Activated naive CD8-positive, alpha-beta T cell treated with anti-CD3 and anti-CD28 coated beads, Interleukin-2, amount 50 U/mL, for 24 hours (primary cell): ENCODE results near the gene CCL23.
A peak's percentile ranks its signal among the peaks of the same experiment; 100 is the strongest.
"Not testable (repeated sequence)": the region's sequence is repeated elsewhere in the genome, so short reads cannot be mapped to it uniquely, and the experiment has no call there.

Experiments
- ATAC-seq: fragments of 150-1000 bp; cut with Tn5 transposase; one replicate; pipeline ENCODE4 v1.10.0; 2021
- DNase-seq: peaks from one replicate; pipeline ENCODE4 v3.0.0; 2021
- H3K27ac Mint-ChIP-seq: one replicate; pipeline ENCODE4 v1.8.0; 2021; ENCODE audit warnings: mild to moderate bottlenecking, mixed read lengths
- H3K27me3 Mint-ChIP-seq: one replicate; pipeline ENCODE4 v1.8.0; 2021; ENCODE audit warnings: mixed read lengths
- H3K36me3 Mint-ChIP-seq: one replicate; pipeline ENCODE4 v1.8.0; 2021; ENCODE audit warnings: low read depth, mixed read lengths
- H3K4me1 Mint-ChIP-seq: one replicate; pipeline ENCODE4 v1.8.0; 2021; ENCODE audit warnings: mixed read lengths
- H3K4me3 Mint-ChIP-seq: one replicate; pipeline ENCODE4 v1.8.0; 2021; ENCODE audit warnings: mild to moderate bottlenecking, moderate library complexity, mixed read lengths
- H3K9me3 Mint-ChIP-seq: one replicate; pipeline ENCODE4 v1.8.0; 2021; ENCODE audit warnings: mixed read lengths

The CCL23 gene

GRCh38 chr17:35995346-35995745 lies 22.4 kb downstream of the CCL23 start:
- H3K9me3 Mint-ChIP-seq, ATAC-seq, H3K27ac Mint-ChIP-seq, DNase-seq, H3K36me3 Mint-ChIP-seq, H3K4me1 Mint-ChIP-seq, H3K4me3 Mint-ChIP-seq: not testable (repeated sequence)
- H3K27me3 Mint-ChIP-seq = peaks cover 11% of the 10 kb centered on the region

GRCh38 chr17:35991075-35991474 lies 26.7 kb downstream of the CCL23 start:
- H3K4me3 Mint-ChIP-seq = no peak overlapping the region
- ATAC-seq (no peak), DNase-seq (no peak)
- no peaks in the 10 kb centered on the region for H3K4me1 Mint-ChIP-seq
- no peaks in the 10 kb centered on the region for H3K36me3 Mint-ChIP-seq
- peaks cover 11% of the 10 kb centered on the region for H3K27me3 Mint-ChIP-seq
- H3K27ac Mint-ChIP-seq = no peak overlapping the region
- peaks cover 10% of the 10 kb centered on the region for H3K9me3 Mint-ChIP-seq

GRCh38 chr17:35988164-35988563 lies 29.6 kb downstream of the CCL23 start:
- no peak overlapping the region for H3K4me3 Mint-ChIP-seq
- ATAC-seq (no peak), DNase-seq (no peak)
- H3K9me3 Mint-ChIP-seq = peaks cover 10% of the 10 kb centered on the region
- H3K4me1 Mint-ChIP-seq = no peaks in the 10 kb centered on the region
- H3K36me3 Mint-ChIP-seq = no peaks in the 10 kb centered on the region
- no peak overlapping the region for H3K27ac Mint-ChIP-seq
- peaks cover 4% of the 10 kb centered on the region for H3K27me3 Mint-ChIP-seq

- H3K36me3 Mint-ChIP-seq = no peaks in the 10 kb centered on the region
- H3K27ac Mint-ChIP-seq = no peak within 1 kb of the TSS
- no peak for DNase-seq
- peaks cover 2% of the 10 kb centered on the region for H3K27me3 Mint-ChIP-seq
- no peak within 1 kb of the TSS for H3K4me3 Mint-ChIP-seq
- peaks cover 10% of the 10 kb centered on the region for H3K9me3 Mint-ChIP-seq
- ATAC-seq = no peak
- H3K4me1 Mint-ChIP-seq = no peaks in the 10 kb centered on the region
Observed at GRCh38 chr17:35986643-35987042, 31.1 kb downstream of the CCL23 start, which contains the start of gene CCL14. Gene CCL14, minus strand, starts transcription at chr17:35986729. Its CDS starts 80 bp downstream, at chr17:35986649.

GRCh38 chr17:35984140-35984539 lies 33.6 kb downstream of the CCL23 start:
- Mint-ChIP-seq H3K36me3 (no peaks in the 10 kb centered on the region), H3K27me3 (peaks cover 2% of the 10 kb centered on the region), H3K9me3 (peaks cover 5% of the 10 kb centered on the region), H3K27ac (no peak overlapping the region), H3K4me1 (no peaks in the 10 kb centered on the region), H3K4me3 (no peak overlapping the region)
- ATAC-seq = no peak
- DNase-seq = no peak

- Mint-ChIP-seq H3K27ac (no peak overlapping the region), H3K4me1 (no peaks in the 10 kb centered on the region), H3K36me3 (no peaks in the 10 kb centered on the region), H3K4me3 (no peak overlapping the region), H3K27me3 (peaks cover 2% of the 10 kb centered on the region), H3K9me3 (no peaks in the 10 kb centered on the region)
- no peak for ATAC-seq
- DNase-seq = no peak
Observed at GRCh38 chr17:35982409-35983191, 35.2 kb downstream of the CCL23 start.

GRCh38 chr17:35981908-35982330 lies 35.9 kb downstream of the CCL23 start:
- H3K36me3 Mint-ChIP-seq = no peaks in the 10 kb centered on the region
- H3K4me3 Mint-ChIP-seq = no peak overlapping the region
- DNase-seq (no peak), ATAC-seq (peak; percentile 46)
- peaks cover 2% of the 10 kb centered on the region for H3K27me3 Mint-ChIP-seq
- no peaks in the 10 kb centered on the region for H3K9me3 Mint-ChIP-seq
- no peaks in the 10 kb centered on the region for H3K4me1 Mint-ChIP-seq
- H3K27ac Mint-ChIP-seq = no peak overlapping the region

GRCh38 chr17:35981246-35981645 lies 36.5 kb downstream of the CCL23 start, which contains the start of gene CCL16:
Gene CCL16, minus strand, starts transcription at chr17:35981497. Its CDS starts 77 bp downstream, at chr17:35981420.
- DNase-seq (no peak), ATAC-seq (no peak)
- no peak within 1 kb of the TSS for H3K27ac Mint-ChIP-seq
- peaks cover 2% of the 10 kb centered on the region for H3K27me3 Mint-ChIP-seq
- no peaks in the 10 kb centered on the region for H3K4me1 Mint-ChIP-seq
- H3K9me3 Mint-ChIP-seq = no peaks in the 10 kb centered on the region
- no peaks in the 10 kb centered on the region for H3K36me3 Mint-ChIP-seq
- H3K4me3 Mint-ChIP-seq = no peak within 1 kb of the TSS

- DNase-seq = no peak
- no peak for ATAC-seq
- no peak overlapping the region for H3K27ac Mint-ChIP-seq
- H3K4me1 Mint-ChIP-seq = peaks cover 4% of the 10 kb centered on the region
- no peaks in the 10 kb centered on the region for H3K9me3 Mint-ChIP-seq
- H3K27me3 Mint-ChIP-seq = peaks cover 2% of the 10 kb centered on the region
- H3K36me3 Mint-ChIP-seq = no peaks in the 10 kb centered on the region
- H3K4me3 Mint-ChIP-seq = no peak overlapping the region
Observed at GRCh38 chr17:35978346-35978745, 39.4 kb downstream of the CCL23 start.

- no peaks in the 10 kb centered on the region for H3K36me3 Mint-ChIP-seq
- peaks cover 2% of the 10 kb centered on the region for H3K27me3 Mint-ChIP-seq
- H3K4me1 Mint-ChIP-seq = peaks cover 4% of the 10 kb centered on the region
- no peak for DNase-seq
- no peak overlapping the region for H3K4me3 Mint-ChIP-seq
- no peak for ATAC-seq
- H3K27ac Mint-ChIP-seq = no peak overlapping the region
- no peaks in the 10 kb centered on the region for H3K9me3 Mint-ChIP-seq
Observed at GRCh38 chr17:35977509-35977908, 40.3 kb downstream of the CCL23 start.

- Mint-ChIP-seq H3K9me3 (no peaks in the 10 kb centered on the region), H3K36me3 (no peaks in the 10 kb centered on the region), H3K27ac (no peak overlapping the region), H3K4me1 (peaks cover 11% of the 10 kb centered on the region), H3K4me3 (no peak overlapping the region), H3K27me3 (no peaks in the 10 kb centered on the region)
- DNase-seq (no peak), ATAC-seq (no peak)
Observed at GRCh38 chr17:35973333-35974260, 44.2 kb downstream of the CCL23 start.

- Mint-ChIP-seq H3K9me3 (no peaks in the 10 kb centered on the region), H3K27me3 (no peaks in the 10 kb centered on the region), H3K4me1 (peaks cover 11% of the 10 kb centered on the region), H3K4me3 (no peak overlapping the region), H3K27ac (no peak overlapping the region), H3K36me3 (no peaks in the 10 kb centered on the region)
- ATAC-seq (no peak), DNase-seq (no peak)
Observed at GRCh38 chr17:35972945-35973332, 44.8 kb downstream of the CCL23 start.

- Mint-ChIP-seq H3K4me3 (no peak overlapping the region), H3K9me3 (no peaks in the 10 kb centered on the region), H3K27ac (no peak overlapping the region), H3K4me1 (peaks cover 11% of the 10 kb centered on the region), H3K36me3 (no peaks in the 10 kb centered on the region), H3K27me3 (no peaks in the 10 kb centered on the region)
- ATAC-seq = no peak
- no peak for DNase-seq
Observed at GRCh38 chr17:35972535-35972934, 45.2 kb downstream of the CCL23 start.

- peaks cover 11% of the 10 kb centered on the region for H3K4me1 Mint-ChIP-seq
- no peaks in the 10 kb centered on the region for H3K9me3 Mint-ChIP-seq
- H3K27me3 Mint-ChIP-seq = no peaks in the 10 kb centered on the region
- DNase-seq = no peak
- no peak for ATAC-seq
- no peak overlapping the region for H3K4me3 Mint-ChIP-seq
- H3K27ac Mint-ChIP-seq = no peak overlapping the region
- H3K36me3 Mint-ChIP-seq = no peaks in the 10 kb centered on the region
Observed at GRCh38 chr17:35972066-35972465, 45.7 kb downstream of the CCL23 start.
